Activated CD8-positive, alpha-beta memory T cell treated with anti-CD3 and anti-CD28 coated beads for 36 hours (primary cell): ENCODE measurements around the gene ZNF668. TPM values are rescaled to one million over a fixed set of nuclear protein-coding genes. Genes with fewer than 3 reads are reported as not detected.
"Not testable (repeated sequence)": the region's sequence is repeated elsewhere in the genome, so short reads cannot be mapped to it uniquely, and the experiment has no call there.

ENCODE experiments used
- CTCF ChIA-PET: fragments of 350-600 bp; sonication (Branson Sonifier 250); formaldehyde crosslinking; loops from one replicate; lab custom pipeline; 2021; ENCODE audit warnings: antibody characterized with exemption; lab: Charles Lee
- POLR2A ChIA-PET: fragments of 350-600 bp; sonication (Branson Sonifier 250); formaldehyde crosslinking; loops from one replicate; lab custom pipeline; 2021; ENCODE audit warnings: antibody characterized with exemption; lab: Charles Lee
- total RNA-seq, 2 experiments: library from RNA; stranded (reverse); gene quantifications; one replicate each; pipeline ENCODE4 v1.2.3, GENCODE V29; 2021

The ZNF668 gene
- total RNA-seq, 2 experiments from 2014 or later = 16.8 to 17.2 TPM

DNA sequence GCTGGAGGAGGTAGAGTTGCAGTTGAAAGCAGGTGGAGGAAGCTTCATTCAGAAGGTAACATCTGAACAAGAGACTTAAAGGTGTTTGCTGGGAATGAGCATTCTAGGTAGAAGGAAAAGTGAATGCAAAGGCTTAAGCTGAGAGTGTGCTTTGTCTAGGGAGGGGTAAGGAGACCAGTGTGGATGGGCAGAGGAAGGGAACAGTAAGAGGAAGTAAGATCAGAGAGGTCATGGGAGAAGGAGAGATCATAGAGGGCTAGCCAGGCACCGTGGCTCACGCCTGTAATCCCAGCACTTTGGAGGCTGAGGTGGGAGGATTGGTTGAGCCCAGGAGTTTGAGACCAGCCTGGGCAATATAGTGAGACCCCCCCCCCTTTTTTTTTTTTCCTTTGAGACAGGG is 37.3 kb downstream of the ZNF668 start:
- ChIA-PET CTCF (interaction anchor here (0.6 to 1.8 kb wide), 3 partner anchors 52 to 105 kb away, joined by 3 to 4 read pairs (median 4); partner anchors contain the start of gene HSD3B7), POLR2A (no interaction called here)

DNA sequence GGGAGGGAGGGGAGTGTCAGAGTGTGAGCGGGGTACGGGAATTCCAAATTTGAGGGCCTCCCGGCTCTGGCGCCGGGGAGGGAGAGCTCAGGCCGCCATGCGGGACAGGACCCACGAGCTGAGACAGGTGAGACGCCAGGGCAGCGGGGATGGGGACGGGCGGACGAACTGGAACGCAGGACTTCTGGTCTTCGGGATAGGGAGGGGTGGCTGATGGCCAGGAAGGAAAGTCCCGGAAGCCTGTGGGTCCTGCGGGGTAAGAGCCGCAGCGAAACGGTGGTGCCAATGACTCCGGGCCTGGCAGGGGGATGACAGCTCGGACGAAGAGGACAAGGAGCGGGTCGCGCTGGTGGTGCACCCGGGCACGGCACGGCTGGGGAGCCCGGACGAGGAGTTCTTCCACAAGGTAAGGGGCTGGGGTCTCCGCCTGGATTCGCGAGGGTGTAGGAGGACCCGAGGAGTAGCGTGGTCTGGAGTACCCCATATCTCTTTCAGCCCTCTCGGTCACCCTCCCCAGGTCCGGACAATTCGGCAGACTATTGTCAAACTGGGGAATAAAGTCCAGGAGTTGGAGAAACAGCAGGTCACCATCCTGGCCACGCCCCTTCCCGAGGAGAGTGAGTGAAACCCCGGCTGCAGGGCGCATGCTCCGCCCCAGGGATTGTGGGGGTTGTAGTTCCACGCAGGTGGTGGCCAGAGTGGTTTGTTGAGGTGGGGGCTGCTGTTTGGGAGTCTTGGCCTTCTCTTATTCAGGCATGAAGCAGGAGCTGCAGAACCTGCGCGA is 40.1 kb downstream of the ZNF668 start:
- ChIA-PET CTCF (interaction anchor here (0.9 to 1.0 kb wide), 2 partner anchors 49 to 80 kb away, joined by 3 read pairs; partner anchors contain the start of gene HSD3B7), POLR2A (interaction anchor here (0.6 to 1.5 kb wide), 5 partner anchors 61 to 426 kb away, joined by 3 to 4 read pairs (median 3); partner anchors contain the start of genes ARMC5, KAT8 and VKORC1)

DNA sequence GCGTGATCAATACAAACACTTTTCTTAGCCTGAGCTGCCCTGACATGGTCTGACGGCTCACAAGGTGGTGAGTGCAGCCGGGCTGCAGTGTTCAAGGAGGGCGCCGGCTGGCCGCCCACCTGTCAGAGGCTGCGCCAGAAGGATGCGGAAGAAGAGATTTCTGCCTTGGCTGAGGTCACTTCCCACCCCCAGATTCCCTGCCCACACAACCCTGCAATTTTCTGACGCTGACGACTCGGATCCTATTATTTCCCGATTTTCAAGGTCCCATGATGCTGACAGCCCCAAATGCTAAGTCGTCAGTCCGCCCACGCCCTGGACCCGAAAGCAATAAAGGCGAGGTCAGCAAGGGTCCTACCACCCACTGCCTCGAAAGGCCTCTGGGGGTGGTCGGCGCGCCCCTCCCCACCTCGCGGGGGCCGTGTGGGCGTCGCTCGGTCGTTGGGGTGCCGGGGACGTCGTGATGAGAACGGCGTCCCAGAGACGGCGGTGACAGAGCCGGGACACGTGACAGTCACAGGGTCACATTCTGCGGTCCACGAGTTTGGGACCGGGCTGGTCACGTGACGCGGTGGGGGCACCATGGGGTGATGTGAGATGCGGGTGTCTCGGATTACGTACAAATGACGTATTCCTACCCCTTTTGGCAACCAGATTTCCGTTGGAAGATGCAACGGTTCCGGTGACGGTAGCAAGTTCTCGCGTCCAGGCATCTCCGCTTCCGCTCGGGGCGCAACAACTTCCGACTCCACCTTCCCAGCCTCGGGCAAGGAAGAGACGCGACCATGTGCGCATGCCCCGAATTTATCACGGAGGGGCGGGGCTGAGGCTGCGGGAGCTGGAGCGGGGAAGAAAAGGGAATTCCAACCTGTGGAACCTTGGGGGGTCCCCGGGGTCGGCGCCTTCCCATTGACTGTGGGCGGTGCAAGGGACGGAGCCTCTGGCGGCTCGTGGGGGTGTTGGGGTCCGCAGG is 41.0 kb downstream of the ZNF668 start, which contains the start of gene STX4:
STX4 (plus strand) TSS at position 823 of the 973 bp plus-strand sequence. CDS start 248 bp downstream, outside the sequence.
- ChIA-PET CTCF (interaction anchor here (1.0 kb wide), 1 partner anchor 48 kb away, joined by 3 read pairs; the partner anchor contains the start of gene HSD3B7), POLR2A (interaction anchor here (0.5 to 1.5 kb wide), 4 partner anchors 84 to 427 kb away, joined by 3 to 4 read pairs (median 3); partner anchors contain the start of genes ARMC5 and KAT8)

- ChIA-PET CTCF (no interaction called here), POLR2A (no interaction called here)
Measured at GRCh38 chr16:31031276-31031675, 42.8 kb downstream of the ZNF668 start.

GRCh38 chr16:31029272-31029671 is 44.8 kb downstream of the ZNF668 start:
- CTCF ChIA-PET = no interaction called here
- POLR2A ChIA-PET = no interaction called here

DNA sequence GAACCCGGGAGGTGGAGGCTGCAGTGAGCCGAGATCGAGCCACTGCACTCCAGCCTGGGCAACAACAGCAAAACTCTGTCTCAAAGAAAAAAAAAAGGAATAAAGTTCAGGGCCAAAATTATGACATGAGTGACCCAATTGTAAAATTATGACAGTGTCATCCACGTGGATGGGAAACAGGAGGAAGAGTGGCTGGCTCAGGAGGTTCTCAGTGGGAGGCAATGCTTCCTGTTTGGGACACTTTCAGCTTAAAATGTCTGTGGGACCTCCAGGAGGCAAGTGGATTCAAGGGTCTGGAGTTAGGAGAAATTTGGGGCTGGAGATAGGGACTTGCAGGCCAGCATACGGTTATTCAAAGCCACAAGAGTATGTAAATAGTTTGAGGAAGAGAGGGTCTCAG is 48.7 kb downstream of the ZNF668 start:
- ChIA-PET POLR2A (no interaction called here), CTCF (no interaction called here)

GRCh38 chr16:31023627-31024226 is 50.3 kb downstream of the ZNF668 start:
- ChIA-PET POLR2A (no interaction called here), CTCF (no interaction called here)

DNA sequence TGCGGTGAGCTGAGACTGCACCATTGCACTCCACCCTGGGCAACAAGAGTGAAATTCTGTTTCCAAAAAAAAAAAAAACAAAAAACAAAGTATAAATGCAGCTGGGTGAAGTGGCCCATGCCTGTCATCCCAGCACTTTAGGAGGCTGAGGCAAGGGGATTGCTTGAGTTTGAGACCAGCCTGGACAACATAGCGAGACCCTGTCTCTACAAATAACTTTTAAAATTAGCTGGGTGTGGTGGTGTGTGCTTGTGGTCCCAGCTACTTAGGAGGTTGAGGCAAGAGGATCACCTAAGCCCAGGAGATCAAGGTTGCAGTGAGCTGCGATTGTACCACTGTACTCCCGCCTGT is 50.8 kb downstream of the ZNF668 start:
- POLR2A ChIA-PET = no interaction called here
- CTCF ChIA-PET = no interaction called here

DNA sequence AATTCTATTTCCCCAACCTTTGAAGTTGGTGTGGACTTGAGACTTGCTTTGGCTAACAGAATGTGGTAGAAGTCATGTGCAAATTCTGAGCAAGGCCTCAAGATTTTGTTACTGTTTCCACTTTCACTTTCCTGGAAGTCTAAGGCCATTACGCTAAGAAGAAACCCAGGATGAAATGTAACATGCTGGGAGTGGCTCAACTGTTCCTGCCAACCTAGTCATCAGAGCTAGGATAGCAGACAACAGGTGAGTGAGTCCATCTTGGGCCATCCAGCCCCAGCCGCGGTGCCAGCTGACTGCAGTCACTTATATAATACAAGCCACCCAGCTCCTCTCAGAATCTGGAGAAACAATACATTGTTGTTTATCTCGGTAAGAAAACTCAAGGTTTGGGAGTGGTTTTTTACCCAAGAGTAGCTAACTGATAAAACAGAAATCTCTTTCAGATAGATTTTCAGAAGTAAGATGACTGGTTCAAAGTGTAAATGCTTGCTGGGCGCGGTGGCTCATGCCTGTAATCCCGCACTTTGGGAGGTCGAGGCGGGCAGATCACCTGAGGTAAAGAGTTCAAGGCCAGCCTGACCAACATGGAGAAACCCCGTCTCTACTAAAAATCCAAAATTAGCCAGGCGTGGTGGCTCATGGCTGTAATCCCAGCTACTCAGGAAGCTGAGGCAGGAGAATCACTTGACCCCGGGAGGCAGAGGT is 51.3 kb downstream of the ZNF668 start:
- CTCF ChIA-PET = no interaction called here
- POLR2A ChIA-PET = interaction anchor here (0.5 kb wide), 1 partner anchor 94 kb away, joined by 3 read pairs; no protein-coding TSS in a partner anchor

GRCh38 chr16:31020536-31020935 is 53.5 kb downstream of the ZNF668 start:
- ChIA-PET CTCF (interaction anchor here (0.7 kb wide), 1 partner anchor 17 kb away, joined by 3 read pairs; no protein-coding TSS in a partner anchor), POLR2A (no interaction called here)

DNA sequence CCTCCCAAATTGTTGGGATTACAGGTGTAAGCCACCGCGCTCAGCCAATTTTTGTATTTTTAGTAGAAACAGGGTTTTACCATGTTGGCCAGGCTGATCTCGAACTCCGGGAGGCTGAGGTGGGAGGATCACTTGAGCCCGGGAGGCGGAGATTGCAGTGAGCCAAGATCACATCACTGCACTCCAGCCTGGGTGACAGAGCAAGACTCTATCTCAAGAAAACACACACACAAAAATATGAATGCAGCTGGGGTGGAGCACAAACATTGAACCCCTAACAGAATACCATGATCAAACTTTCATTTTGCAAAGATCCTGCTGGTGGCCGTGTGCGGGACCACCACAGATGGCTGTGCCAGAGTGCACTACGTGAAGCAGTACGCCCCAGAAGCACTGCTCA is 56.3 kb downstream of the ZNF668 start:
- POLR2A ChIA-PET, CTCF ChIA-PET: not testable (repeated sequence)

GRCh38 chr16:31016018-31016417 is 58.0 kb downstream of the ZNF668 start:
- CTCF ChIA-PET = interaction anchor here (0.7 to 1.2 kb wide), 2 partner anchors 13 to 215 kb away, joined by 3 to 5 read pairs; no protein-coding TSS in a partner anchor
- POLR2A ChIA-PET = no interaction called here

- CTCF ChIA-PET, POLR2A ChIA-PET: not testable (repeated sequence)
Measured at GRCh38 chr16:31013292-31013691, 60.7 kb downstream of the ZNF668 start.

- POLR2A ChIA-PET, CTCF ChIA-PET: not testable (repeated sequence)
Measured at GRCh38 chr16:31011815-31012214, 62.2 kb downstream of the ZNF668 start.

Other genes with a start within 250 kb of the ZNF668 start
- gene BCL7C, start 180.2 kb downstream of the ZNF668 start, total RNA-seq = 10 to 100 TPM; 27.8 to 29.8 TPM
- under 1 TPM; 0.13 to 0.21 TPM for gene CTF1, start 177.6 kb downstream of the ZNF668 start, total RNA-seq
- 10 to 100 TPM; 29.9 to 30.1 TPM for gene FBXL19, start 150.7 kb downstream of the ZNF668 start, total RNA-seq
- gene ORAI3, start 125.2 kb downstream of the ZNF668 start, total RNA-seq = 1 to 10 TPM; 7.9 to 8.4 TPM
- gene SETD1A, start 116.5 kb downstream of the ZNF668 start, total RNA-seq = 10 to 100 TPM; 26.9 to 27.3 TPM
- gene HSD3B7, start 89.0 kb downstream of the ZNF668 start, total RNA-seq = 1 to 10 TPM; 1.8 to 1.9 TPM
- under 1 TPM; 0.15 to 0.34 TPM for gene STX1B, start 63.6 kb downstream of the ZNF668 start, total RNA-seq
- gene STX4, start 40.7 kb downstream of the ZNF668 start, total RNA-seq = 10 to 100 TPM; 40.0 to 41.2 TPM
- gene ZNF646, start 182 bp upstream of the ZNF668 start, total RNA-seq = 10 to 100 TPM; 19.8 to 20.3 TPM
- gene PRSS53, start 14.7 kb upstream of the ZNF668 start, total RNA-seq = 1 to 10 TPM; 3.5 to 3.8 TPM
- 10 to 100 TPM; 72.7 to 81.6 TPM for gene VKORC1, start 20.6 kb upstream of the ZNF668 start, total RNA-seq
- gene BCKDK, start 34.1 kb upstream of the ZNF668 start, total RNA-seq = 10 to 100 TPM; 49.5 to 49.7 TPM
- 10 to 100 TPM; 53.1 to 54.8 TPM for gene KAT8, start 43.4 kb upstream of the ZNF668 start, total RNA-seq
- not detected for gene PRSS8, start 61.5 kb upstream of the ZNF668 start, total RNA-seq
- gene PRSS36, start 75.8 kb upstream of the ZNF668 start, total RNA-seq = under 1 TPM; 0.23 to 0.31 TPM
- 100 to 1,000 TPM; 678 to 692 TPM for gene FUS, start 105.9 kb upstream of the ZNF668 start, total RNA-seq
- gene PYCARD, start 128.5 kb upstream of the ZNF668 start, total RNA-seq = 1 to 10 TPM; 5.2 to 6.9 TPM
- not detected for gene TRIM72, start 139.9 kb upstream of the ZNF668 start, total RNA-seq
- gene PYDC1, start 142.9 kb upstream of the ZNF668 start, total RNA-seq = not detected
- under 1 TPM; 0.84 to 0.89 TPM for gene ITGAM, start 185.7 kb upstream of the ZNF668 start, total RNA-seq